Muscle layer of duodenum (tissue), 2 donors: ENCODE measurements around the gene PTPRN2.

ENCODE experiments used
- H3K27ac ChIP-seq: one replicate; pipeline ENCODE4 v1.7.0; 2013; ENCODE audit warnings: mild to moderate bottlenecking, low read length
- H3K27me3 ChIP-seq: one replicate; pipeline ENCODE4 v1.7.0; 2013; ENCODE audit warnings: low read depth, mild to moderate bottlenecking, control low read depth, low read length
- H3K36me3 ChIP-seq, 2 donors: one replicate each; pipeline ENCODE4 v1.7.0; 2013; ENCODE audit warnings: low read length in 2 of 2, control low read depth in 1 of 2, mild to moderate bottlenecking in 1 of 2; ENCODE audit not compliant: insufficient read depth in 2 of 2, control insufficient read depth in 1 of 2
- H3K4me1 ChIP-seq, 2 donors: one replicate each; pipeline ENCODE4 v1.7.0; 2013; ENCODE audit warnings: low read length in 2 of 2, mild to moderate bottlenecking in 2 of 2, control low read depth in 1 of 2, moderate library complexity in 1 of 2; ENCODE audit not compliant: insufficient read depth in 2 of 2, control insufficient read depth in 1 of 2
- H3K4me3 ChIP-seq, 2 donors: one replicate each; pipeline ENCODE4 v1.7.0; 2013; ENCODE audit warnings: low read length in 2 of 2, low read depth in 1 of 2, mild to moderate bottlenecking in 1 of 2
- H3K9me3 ChIP-seq, 2 donors: one replicate each; pipeline ENCODE4 v1.7.0; 2013; ENCODE audit warnings: low read length in 2 of 2, control low read depth in 1 of 2, mild to moderate bottlenecking in 1 of 2; ENCODE audit not compliant: control insufficient read depth in 1 of 2
- donor health status: healthy.

The PTPRN2 gene

GRCh38 chr7:158133515-158134271, 453.9 kb downstream of the PTPRN2 start:
- H3K36me3 ChIP-seq, result no peaks in the 10 kb centered on the region
- no peak overlapping the region for H3K4me3 ChIP-seq
- H3K27ac ChIP-seq, result no peak overlapping the region
- no peaks in the 10 kb centered on the region for H3K9me3 ChIP-seq
- H3K27me3 ChIP-seq, result no peaks in the 10 kb centered on the region
- H3K4me1 ChIP-seq, result no peaks in the 10 kb centered on the region

GRCh38 chr7:158133057-158133456, 454.6 kb downstream of the PTPRN2 start:
- Histone ChIP-seq H3K27me3 (no peaks in the 10 kb centered on the region), H3K4me3 (no peak overlapping the region), H3K4me1 (no peaks in the 10 kb centered on the region), H3K9me3 (no peaks in the 10 kb centered on the region), H3K36me3 (no peaks in the 10 kb centered on the region), H3K27ac (no peak overlapping the region)

GRCh38 chr7:158130023-158130409, 457.6 kb downstream of the PTPRN2 start:
- H3K27me3 ChIP-seq, result no peaks in the 10 kb centered on the region
- H3K4me3 ChIP-seq, result no peak overlapping the region
- H3K4me1 ChIP-seq, result no peaks in the 10 kb centered on the region
- no peaks in the 10 kb centered on the region for H3K9me3 ChIP-seq
- H3K27ac ChIP-seq, result no peak overlapping the region
- no peaks in the 10 kb centered on the region for H3K36me3 ChIP-seq

GRCh38 chr7:158129037-158130022, 458.3 kb downstream of the PTPRN2 start:
- Histone ChIP-seq H3K36me3 (no peaks in the 10 kb centered on the region), H3K9me3 (peaks cover 0 to 3% of the 10 kb centered on the region in 2 donors), H3K27ac (no peak overlapping the region)

GRCh38 chr7:158128572-158128971, 459.1 kb downstream of the PTPRN2 start:
- Histone ChIP-seq H3K27me3 (no peaks in the 10 kb centered on the region), H3K9me3 (peaks cover 0 to 4% of the 10 kb centered on the region in 2 donors), H3K27ac (no peak overlapping the region), H3K4me1 (no peaks in the 10 kb centered on the region), H3K36me3 (no peaks in the 10 kb centered on the region), H3K4me3 (no peak overlapping the region)

More at GRCh38 chr7:158129037-158130022, 458.3 kb downstream of the PTPRN2 start:
- Histone ChIP-seq H3K27me3 (no peaks in the 10 kb centered on the region), H3K4me3 (no peak overlapping the region), H3K4me1 (no peaks in the 10 kb centered on the region)

- no peak overlapping the region for H3K27ac ChIP-seq
- no peaks in the 10 kb centered on the region for H3K4me1 ChIP-seq
- H3K9me3 ChIP-seq, result peaks cover 0 to 4% of the 10 kb centered on the region in 2 donors
- H3K4me3 ChIP-seq, result no peak overlapping the region
- no peaks in the 10 kb centered on the region for H3K36me3 ChIP-seq
- no peaks in the 10 kb centered on the region for H3K27me3 ChIP-seq
Observed at GRCh38 chr7:158127241-158127640, 460.4 kb downstream of the PTPRN2 start.

- Histone ChIP-seq H3K9me3 (peaks cover 0 to 4% of the 10 kb centered on the region in 2 donors), H3K4me1 (no peaks in the 10 kb centered on the region), H3K36me3 (no peaks in the 10 kb centered on the region), H3K27me3 (no peaks in the 10 kb centered on the region), H3K4me3 (no peak overlapping the region), H3K27ac (no peak overlapping the region)
Observed at GRCh38 chr7:158126661-158127060, 461.0 kb downstream of the PTPRN2 start.

GRCh38 chr7:158125721-158126120, 461.9 kb downstream of the PTPRN2 start:
- no peaks in the 10 kb centered on the region for H3K4me1 ChIP-seq
- no peaks in the 10 kb centered on the region for H3K27me3 ChIP-seq
- no peaks in the 10 kb centered on the region for H3K36me3 ChIP-seq
- peaks cover 0 to 6% of the 10 kb centered on the region in 2 donors for H3K9me3 ChIP-seq
- no peak overlapping the region for H3K4me3 ChIP-seq
- no peak overlapping the region for H3K27ac ChIP-seq

- no peaks in the 10 kb centered on the region for H3K27me3 ChIP-seq
- H3K36me3 ChIP-seq, result no peaks in the 10 kb centered on the region
- peaks cover 0 to 6% of the 10 kb centered on the region in 2 donors for H3K9me3 ChIP-seq
- H3K4me3 ChIP-seq, result no peak overlapping the region
- H3K27ac ChIP-seq, result no peak overlapping the region
- H3K4me1 ChIP-seq, result no peaks in the 10 kb centered on the region
Observed at GRCh38 chr7:158125091-158125490, 462.5 kb downstream of the PTPRN2 start.

GRCh38 chr7:158124671-158125079, 462.9 kb downstream of the PTPRN2 start:
- Histone ChIP-seq H3K36me3 (no peaks in the 10 kb centered on the region), H3K27me3 (no peaks in the 10 kb centered on the region), H3K9me3 (peaks cover 0 to 9% of the 10 kb centered on the region in 2 donors), H3K4me1 (no peaks in the 10 kb centered on the region), H3K27ac (no peak overlapping the region), H3K4me3 (no peak overlapping the region)

GRCh38 chr7:158123753-158124152, 463.9 kb downstream of the PTPRN2 start:
- no peaks in the 10 kb centered on the region for H3K36me3 ChIP-seq
- H3K27ac ChIP-seq, result no peak overlapping the region
- no peaks in the 10 kb centered on the region for H3K4me1 ChIP-seq
- peaks cover 0 to 11% of the 10 kb centered on the region in 2 donors for H3K9me3 ChIP-seq
- no peak overlapping the region for H3K4me3 ChIP-seq
- no peaks in the 10 kb centered on the region for H3K27me3 ChIP-seq
